HG02763 (cell line): Measurements from ENCODE around the gene ITIH5.

ENCODE experiments used
- ATAC-seq: cut with Tn5 transposase; IDR thresholded peaks from one replicate; pipeline ENCODE4 v1.9.1; 2021; ENCODE audit warnings: mild to moderate bottlenecking, moderate library complexity; ENCODE audit not compliant: unreplicated experiment

The ITIH5 gene

GRCh38 chr10:7525314-7526016, 141.3 kb downstream of the ITIH5 start:
- peak; percentile 52 for ATAC-seq

GRCh38 chr10:7523656-7524055, 143.1 kb downstream of the ITIH5 start:
- no peak for ATAC-seq

- peak; percentile 71 for ATAC-seq
These were observed 146.0 kb downstream of the ITIH5 start for GRCh38 chr10:7520507-7521485.

- ATAC-seq: no peak
These were observed 147.4 kb downstream of the ITIH5 start for GRCh38 chr10:7519351-7519750.

GRCh38 chr10:7518693-7519092, 148.1 kb downstream of the ITIH5 start:
- no peak for ATAC-seq

- ATAC-seq: no peak
These were observed 151.3 kb downstream of the ITIH5 start for GRCh38 chr10:7515439-7515838.

GRCh38 chr10:7513936-7514335, 152.8 kb downstream of the ITIH5 start:
- ATAC-seq: no peak

GRCh38 chr10:7513455-7513854, 153.3 kb downstream of the ITIH5 start:
- no peak for ATAC-seq

GRCh38 chr10:7512487-7512886, 154.3 kb downstream of the ITIH5 start:
- no peak for ATAC-seq

- no peak for ATAC-seq
These were observed 155.2 kb downstream of the ITIH5 start for GRCh38 chr10:7511612-7512011.
